K562 (cell line): Measurements from ENCODE around the gene TMEM45B. TPM values are rescaled to one million over a fixed set of nuclear protein-coding genes. Genes with fewer than 3 reads are reported as not detected.

Source experiments
- ATAC-seq: fragments of 200-7000 bp; cut with Tn5 transposase; 3 replicates; pipeline ENCODE4 v1.9.1; 2020; ENCODE audit warnings: moderate library complexity
- BruUV-seq: library from RNA; stranded (reverse); fragments of 400-500 nt; replicated peaks from 2 replicates; lab custom pipeline; 2021; lab: Mats Ljungman, UMichigan
- CTCF ChIA-PET: fragments of 300-600 bp; formaldehyde crosslinking; extraction: SDS; loops from one replicate; lab custom pipeline; 2021; ENCODE audit warnings: low intra/inter-chr PET ratio; lab: Yijun Ruan, JAX
- POLR2A ChIA-PET: fragments of 300-600, 350-650 bp; sonication (Branson Sonifier 250); formaldehyde crosslinking; extraction: SDS; loops from one replicate; lab custom pipeline; 2021; ENCODE audit warnings: antibody characterized with exemption, inconsistent platforms; lab: Yijun Ruan, JAX
- DNase-seq, 4 experiments: peaks; one replicate each; pipeline versions ENCODE4 v3.0.0 to v3.0.0-alpha.2; 2011 to 2018; ENCODE audit warnings: low spot score in 3 of 4, mixed read lengths in 3 of 4; ENCODE audit errors: extremely low read depth in 1 of 4
- FAIRE-seq: peaks from 2 replicates; lab custom pipeline; 2011; peaks lifted over from hg19 to GRCh38; lab: Jason Lieb, UNC
- H2AFZ ChIP-seq: 2 replicates; pipeline ENCODE4 v1.6.0; 2011; ENCODE audit warnings: low read depth, low read length, control low read depth, inconsistent platforms
- H3K27ac ChIP-seq: fragments of 200-600 bp; 3 replicates; pipeline ENCODE4 v1.8.0; 2011; ENCODE audit warnings: low read depth, mild to moderate bottlenecking, control low read depth, inconsistent platforms, low read length, moderate library complexity, mixed read lengths; ENCODE audit errors: extremely low read depth
- H3K27me3 ChIP-seq, 2 experiments: fragments of 300-600 bp in 1 of 2; 2 replicates in 1 of 2; 3 replicates in 1 of 2; pipeline versions ENCODE4 v1.6.0 to v1.8.0; 2011; ENCODE audit warnings: inconsistent platforms in 2 of 2, low read length in 2 of 2, mild to moderate bottlenecking in 1 of 2, mixed read lengths in 1 of 2, moderate library complexity in 1 of 2; ENCODE audit not compliant: control insufficient read depth in 2 of 2, insufficient read depth in 2 of 2
- H3K36me3 ChIP-seq: fragments of 300-600 bp; 3 replicates; pipeline ENCODE4 v1.8.0; 2011; ENCODE audit warnings: mild to moderate bottlenecking, low read length, inconsistent platforms; ENCODE audit not compliant: control insufficient read depth, insufficient read depth
- H3K4me1 ChIP-seq, 2 experiments: fragments of 200-600 bp in 1 of 2; replicated peaks in 1 of 2; 2 replicates in 1 of 2; 3 replicates in 1 of 2; pipeline versions ENCODE4 v1.5.1 to v1.8.0; 2011; ENCODE audit warnings: inconsistent platforms in 2 of 2, low read length in 2 of 2, mild to moderate bottlenecking in 1 of 2, mixed read lengths in 1 of 2, moderate library complexity in 1 of 2; ENCODE audit not compliant: control insufficient read depth in 2 of 2, insufficient read depth in 2 of 2
- H3K4me2 ChIP-seq: 2 replicates; pipeline ENCODE4 v1.6.1; 2011; ENCODE audit warnings: low read length, control low read depth, inconsistent platforms, mixed read lengths; ENCODE audit not compliant: insufficient read depth
- H3K4me3 ChIP-seq: fragments of 200-600 bp; sonication (generic), shearing (Covaris generic); 2 replicates; pipeline ENCODE4 v1.5.1; 2016; ENCODE audit warnings: control low read depth, inconsistent platforms
- H3K79me2 ChIP-seq: fragments of 200-600 bp; 3 replicates; pipeline ENCODE4 v1.8.0; 2011; ENCODE audit warnings: low read length, inconsistent platforms; ENCODE audit not compliant: control insufficient read depth, insufficient read depth
- H3K9ac ChIP-seq, 2 experiments: 2 replicates each; pipeline versions ENCODE4 v1.6.0 to v1.6.1; 2011; ENCODE audit warnings: low read depth in 2 of 2, low read length in 2 of 2, control low read depth in 1 of 2, inconsistent platforms in 1 of 2, mild to moderate bottlenecking in 1 of 2, mixed read lengths in 1 of 2; ENCODE audit not compliant: insufficient read depth in 1 of 2
- H3K9me1 ChIP-seq: one replicate; pipeline ENCODE4 v1.6.0; 2011; ENCODE audit warnings: inconsistent platforms, mild to moderate bottlenecking, low read length, moderate library complexity; ENCODE audit not compliant: control insufficient read depth, insufficient read depth
- H3K9me3 ChIP-seq: replicated peaks from 2 replicates; pipeline ENCODE4 v1.5.1; 2011; ENCODE audit warnings: low read depth, low read length, inconsistent platforms; ENCODE audit not compliant: control insufficient read depth, insufficient read depth
- H4K20me1 ChIP-seq: replicated peaks from 2 replicates; pipeline ENCODE4 v1.6.1; 2011; ENCODE audit warnings: low read length, inconsistent platforms, mixed read lengths; ENCODE audit not compliant: control insufficient read depth, insufficient read depth
- CEBPB ChIP-seq: fragments of 450-650 bp; IDR thresholded peaks from 2 replicates; pipeline ENCODE4 v1.6.1; 2016; ENCODE audit warnings: missing genetic modification characterization, missing compliant biosample characterization
- CEBPG ChIP-seq, 3 experiments: fragments of 200-800 bp in 1 of 3; sonication (Bioruptor generic) in 1 of 3; sonication (generic) in 1 of 3; formaldehyde crosslinking in 1 of 3; IDR thresholded peaks in 2 of 3; conservative IDR thresholded peaks in 1 of 3; 2 replicates each; pipeline versions ENCODE4 v1.6.1 to v1.8.0; 2016 to 2022; ENCODE audit warnings: missing compliant biosample characterization in 2 of 3, missing genetic modification characterization in 2 of 3, mild to moderate bottlenecking in 1 of 3, missing genetic modification reagents in 1 of 3
- MEF2D ChIP-seq: conservative IDR thresholded peaks from 2 replicates; pipeline ENCODE4 v1.6.1; 2016; ENCODE audit warnings: low read depth, missing genetic modification characterization, missing compliant biosample characterization
- RAD51 ChIP-seq: fragments of 450-650 bp; IDR thresholded peaks from 2 replicates; pipeline ENCODE4 v1.7.1; 2016; ENCODE audit warnings: low read depth, mild to moderate bottlenecking, borderline replicate concordance
- SIN3A ChIP-seq, 2 experiments: fragments of 150-350 bp in 1 of 2; IDR thresholded peaks; 2 replicates each; pipeline ENCODE4 v1.6.1; 2011 to 2016; ENCODE audit warnings: borderline replicate concordance in 2 of 2, low read depth in 2 of 2, low read length in 2 of 2, mild to moderate bottlenecking in 2 of 2, moderate library complexity in 2 of 2; ENCODE audit not compliant: control insufficient read depth in 1 of 2
- ZNF165 ChIP-seq: fragments of 250-450 bp; sonication (Bioruptor Pico); IDR thresholded peaks from 2 replicates; pipeline ENCODE4 v1.4.0; 2020; ENCODE audit warnings: borderline replicate concordance
- ZNF274 ChIP-seq: IDR thresholded peaks from 2 replicates; pipeline ENCODE4 v1.6.1; 2011; ENCODE audit warnings: low read depth, mild to moderate bottlenecking, low read length, moderate library complexity, borderline replicate concordance
- WGBS: fragments of 100-300 bp; shearing (Covaris generic); methylation state at CpG from one replicate; pipeline ENCODE4 v1.1.6; 2016; ENCODE audit warnings: low coverage, mixed read lengths; ENCODE audit not compliant: insufficient coverage; ENCODE audit errors: missing lambda C conversion rate; 5-methylcytosine and 5-hydroxymethylcytosine counted together
- in situ Hi-C: fragments of 300-500 bp; cut with MboI; formaldehyde crosslinking; loops from 4 replicates; pipeline ENCODE4 v1.15.0; 2018; ENCODE audit warnings: inconsistent platforms, mixed read lengths
- intact Hi-C: fragments of 100-400 bp; cut with micrococcal nuclease; formaldehyde crosslinking; loops from 2 replicates; pipeline ENCODE4 v1.14.2; 2022
- polyA plus RNA-seq, 8 experiments: library from polyadenylated mRNA; depleted of rRNA in 4 of 8; stranded (reverse) in 5 of 8; unstranded in 3 of 8; fragments of >200 nt; fragmentation: Nextera tagmentation in 2 of 8; fragmentation: Illumina TruSeq in 1 of 8; extraction: Ambion mirVana in 2 of 8; extraction: Trizol in 1 of 8; gene quantifications; 2 replicates each; pipeline versions ENCODE4 v1.2.1 to v1.2.3, GENCODE V29; 2011 to 2014; ENCODE audit warnings: inconsistent platforms in 1 of 8, missing spikeins in 1 of 8
- total RNA-seq, 7 experiments: library from RNA; depleted of rRNA in 6 of 7; stranded (reverse); fragments of >200 nt in 6 of 7; fragmentation: Illumina TruSeq in 2 of 7; extraction: Trizol in 2 of 7; gene quantifications; 2 replicates each; pipeline versions ENCODE4 v1.2.1 to v1.2.3, GENCODE V29; 2011 to 2021; ENCODE audit warnings: low replicate concordance in 1 of 7
- TF ChIP-seq, protein P1 (sequence below), 3 experiments: fragments of 200-800 bp in 1 of 3; fragments of 250-450 bp in 1 of 3; fragments of 450-650 bp in 1 of 3; sonication (Bioruptor Pico) in 1 of 3; sonication (Bioruptor generic) in 1 of 3; formaldehyde crosslinking in 1 of 3; IDR thresholded peaks; 2 replicates each; pipeline versions ENCODE4 v1.6.1 to v1.8.0; 2016 to 2022; ENCODE audit warnings: mild to moderate bottlenecking in 2 of 3, missing genetic modification characterization in 2 of 3, missing compliant biosample characterization in 1 of 3, moderate library complexity in 1 of 3
- TF ChIP-seq, protein P2 (sequence below): fragments of 450-650 bp; IDR thresholded peaks from 2 replicates; pipeline ENCODE4 v1.6.1; 2016
- TF ChIP-seq, protein P3 (sequence below): fragments of 450-650 bp; formaldehyde crosslinking; IDR thresholded peaks from 2 replicates; pipeline ENCODE4 v1.4.0; 2020; ENCODE audit warnings: mild to moderate bottlenecking, mixed read lengths
- TF ChIP-seq, protein P4 (sequence below): sonication (generic); formaldehyde crosslinking; IDR thresholded peaks from 2 replicates; pipeline ENCODE4 v1.8.1; 2022; ENCODE audit warnings: missing genetic modification reagents

TMEM45B gene
- total and polyA plus RNA-seq, 9 of the 15 experiments (the other 6 are each of a cell fraction or from before 2014, with no cell fraction given) = 0.07 TPM; not detected in 8

DNA sequence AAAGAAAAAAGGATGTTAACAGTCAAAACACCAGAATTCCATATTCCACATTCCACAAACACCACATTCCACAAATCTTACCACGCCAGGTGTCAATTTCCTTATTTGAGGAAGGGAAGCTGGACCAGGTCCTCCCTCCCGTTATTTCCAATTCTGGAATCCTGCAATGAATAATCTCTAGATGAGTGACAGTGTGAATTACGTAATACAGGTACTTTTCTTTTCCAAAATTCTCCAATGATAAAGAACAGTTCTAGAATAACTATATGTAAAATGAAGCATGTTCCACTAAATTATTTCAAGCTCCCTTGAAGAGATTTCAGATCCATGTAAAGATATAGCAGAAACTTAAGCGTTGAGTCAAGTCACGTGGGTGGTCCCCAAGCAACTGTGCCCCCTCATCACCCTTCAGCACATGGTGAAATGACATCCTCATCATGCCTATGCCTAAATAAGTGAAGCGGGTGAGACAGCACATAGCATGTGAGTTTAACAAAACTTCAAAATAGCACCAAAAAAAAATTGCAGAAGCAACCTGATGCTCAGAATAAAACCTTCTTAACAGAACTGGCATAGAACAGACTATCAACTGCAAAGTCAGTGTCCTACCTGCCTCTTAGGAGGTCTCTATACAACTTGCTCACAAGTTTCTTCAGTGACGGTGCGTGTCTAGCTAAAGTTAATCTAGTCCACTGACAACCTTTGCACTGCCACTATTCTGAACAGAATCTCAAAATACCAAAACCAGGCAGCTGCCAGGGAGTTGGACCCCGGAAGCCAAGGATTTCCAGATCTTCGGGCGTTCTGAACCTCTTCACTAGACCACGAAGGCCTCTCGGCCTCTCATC, 78.9 kb downstream of the TMEM45B start:
- 23% methylated on average over 13 of the region's 13 CpGs for WGBS
- H2AFZ ChIP-seq = peak overlapping the region; percentile 89
- ChIA-PET POLR2A (interaction anchor here (0.8 kb wide), 2 partner anchors 16 to 28 kb away, joined by 3 read pairs; no protein-coding TSS in a partner anchor), CTCF (no interaction called here)
- peak overlapping the region; percentile 89 for H3K4me3 ChIP-seq
- H3K27ac ChIP-seq = peak overlapping the region; percentile 69
- peaks cover 32% of the 10 kb centered on the region for H3K79me2 ChIP-seq
- no peaks in the 10 kb centered on the region for H4K20me1 ChIP-seq
- H3K9me3 ChIP-seq = no peaks in the 10 kb centered on the region
- peaks cover 8% of the 10 kb centered on the region for H3K9me1 ChIP-seq
- H3K4me2 ChIP-seq = peak overlapping the region; percentile 90
- ATAC-seq = peak; percentile 38
- peaks cover 3 to 9% of the 10 kb centered on the region in 2 experiments; a peak in 4 of 5 replicates for H3K4me1 ChIP-seq
- peaks cover 46% of the 10 kb centered on the region for H3K36me3 ChIP-seq
- intact Hi-C loops = no loop called here
- in situ Hi-C loops = no loop called here
- H3K27me3 ChIP-seq = no peaks in the 10 kb centered on the region
- BruUV-seq = TSS peak; percentile 45
- no peak for FAIRE-seq
- peak in 1 of 4 experiments; percentile 21 for DNase-seq
- peak overlapping the region; percentile 80 to 89 for H3K9ac ChIP-seq
- TF ChIP-seq, protein P1, sequence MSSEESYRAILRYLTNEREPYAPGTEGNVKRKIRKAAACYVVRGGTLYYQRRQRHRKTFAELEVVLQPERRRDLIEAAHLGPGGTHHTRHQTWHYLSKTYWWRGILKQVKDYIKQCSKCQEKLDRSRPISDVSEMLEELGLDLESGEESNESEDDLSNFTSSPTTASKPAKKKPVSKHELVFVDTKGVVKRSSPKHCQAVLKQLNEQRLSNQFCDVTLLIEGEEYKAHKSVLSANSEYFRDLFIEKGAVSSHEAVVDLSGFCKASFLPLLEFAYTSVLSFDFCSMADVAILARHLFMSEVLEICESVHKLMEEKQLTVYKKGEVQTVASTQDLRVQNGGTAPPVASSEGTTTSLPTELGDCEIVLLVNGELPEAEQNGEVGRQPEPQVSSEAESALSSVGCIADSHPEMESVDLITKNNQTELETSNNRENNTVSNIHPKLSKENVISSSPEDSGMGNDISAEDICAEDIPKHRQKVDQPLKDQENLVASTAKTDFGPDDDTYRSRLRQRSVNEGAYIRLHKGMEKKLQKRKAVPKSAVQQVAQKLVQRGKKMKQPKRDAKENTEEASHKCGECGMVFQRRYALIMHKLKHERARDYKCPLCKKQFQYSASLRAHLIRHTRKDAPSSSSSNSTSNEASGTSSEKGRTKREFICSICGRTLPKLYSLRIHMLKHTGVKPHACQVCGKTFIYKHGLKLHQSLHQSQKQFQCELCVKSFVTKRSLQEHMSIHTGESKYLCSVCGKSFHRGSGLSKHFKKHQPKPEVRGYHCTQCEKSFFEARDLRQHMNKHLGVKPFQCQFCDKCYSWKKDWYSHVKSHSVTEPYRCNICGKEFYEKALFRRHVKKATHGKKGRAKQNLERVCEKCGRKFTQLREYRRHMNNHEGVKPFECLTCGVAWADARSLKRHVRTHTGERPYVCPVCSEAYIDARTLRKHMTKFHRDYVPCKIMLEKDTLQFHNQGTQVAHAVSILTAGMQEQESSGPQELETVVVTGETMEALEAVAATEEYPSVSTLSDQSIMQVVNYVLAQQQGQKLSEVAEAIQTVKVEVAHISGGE (CRISPR knock-in tag; IDR thresholded peaks at IDR 0.05) = no peak
- TF ChIP-seq ZNF274 (no peak), SIN3A (IDR thresholded peaks at IDR 0.05; ENCODE audit: borderline replicate concordance in 2 of 2, control insufficient read depth in 1 of 2, low read depth in 2 of 2, low read length in 2 of 2) (peak in 1 of 2 experiments; percentile 36; a peak in 1 of 4 replicates), MEF2D (tag) (no peak), ZNF165 (CRISPR knock-in tag) (no peak), RAD51 (peak; percentile 37; the same call in 1 of the 2 replicates), CEBPB (tag) (peak; percentile 84), CEBPG (CRISPR knock-in tag; IDR thresholded peaks at IDR 0.05) (no peak), CEBPG (tag; conservative IDR thresholded peaks at IDR 0.05 in 1 of 2, IDR thresholded peaks at IDR 0.05 in 1 of 2) (peak; percentile 19 to 51; a peak in 1 of 4 replicates)
- TF ChIP-seq, protein P2, sequence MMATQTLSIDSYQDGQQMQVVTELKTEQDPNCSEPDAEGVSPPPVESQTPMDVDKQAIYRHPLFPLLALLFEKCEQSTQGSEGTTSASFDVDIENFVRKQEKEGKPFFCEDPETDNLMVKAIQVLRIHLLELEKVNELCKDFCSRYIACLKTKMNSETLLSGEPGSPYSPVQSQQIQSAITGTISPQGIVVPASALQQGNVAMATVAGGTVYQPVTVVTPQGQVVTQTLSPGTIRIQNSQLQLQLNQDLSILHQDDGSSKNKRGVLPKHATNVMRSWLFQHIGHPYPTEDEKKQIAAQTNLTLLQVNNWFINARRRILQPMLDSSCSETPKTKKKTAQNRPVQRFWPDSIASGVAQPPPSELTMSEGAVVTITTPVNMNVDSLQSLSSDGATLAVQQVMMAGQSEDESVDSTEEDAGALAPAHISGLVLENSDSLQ = peak; percentile 47; the same call in 1 of the 2 replicates
- TF ChIP-seq, protein P3, sequence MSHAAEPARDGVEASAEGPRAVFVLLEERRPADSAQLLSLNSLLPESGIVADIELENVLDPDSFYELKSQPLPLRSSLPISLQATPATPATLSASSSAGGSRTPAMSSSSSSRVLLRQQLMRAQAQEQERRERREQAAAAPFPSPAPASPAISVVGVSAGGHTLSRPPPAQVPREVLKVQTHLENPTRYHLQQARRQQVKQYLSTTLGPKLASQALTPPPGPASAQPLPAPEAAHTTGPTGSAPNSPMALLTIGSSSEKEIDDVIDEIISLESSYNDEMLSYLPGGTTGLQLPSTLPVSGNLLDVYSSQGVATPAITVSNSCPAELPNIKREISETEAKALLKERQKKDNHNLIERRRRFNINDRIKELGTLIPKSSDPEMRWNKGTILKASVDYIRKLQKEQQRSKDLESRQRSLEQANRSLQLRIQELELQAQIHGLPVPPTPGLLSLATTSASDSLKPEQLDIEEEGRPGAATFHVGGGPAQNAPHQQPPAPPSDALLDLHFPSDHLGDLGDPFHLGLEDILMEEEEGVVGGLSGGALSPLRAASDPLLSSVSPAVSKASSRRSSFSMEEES = 0 out of 2 replicates have a peak, but pooled peaks have one; percentile 9
- TF ChIP-seq, protein P4, sequence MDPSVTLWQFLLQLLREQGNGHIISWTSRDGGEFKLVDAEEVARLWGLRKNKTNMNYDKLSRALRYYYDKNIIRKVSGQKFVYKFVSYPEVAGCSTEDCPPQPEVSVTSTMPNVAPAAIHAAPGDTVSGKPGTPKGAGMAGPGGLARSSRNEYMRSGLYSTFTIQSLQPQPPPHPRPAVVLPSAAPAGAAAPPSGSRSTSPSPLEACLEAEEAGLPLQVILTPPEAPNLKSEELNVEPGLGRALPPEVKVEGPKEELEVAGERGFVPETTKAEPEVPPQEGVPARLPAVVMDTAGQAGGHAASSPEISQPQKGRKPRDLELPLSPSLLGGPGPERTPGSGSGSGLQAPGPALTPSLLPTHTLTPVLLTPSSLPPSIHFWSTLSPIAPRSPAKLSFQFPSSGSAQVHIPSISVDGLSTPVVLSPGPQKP (CRISPR knock-in tag) = no peak
